DOHH2 (cell line): ENCODE results near the gene TMEFF2.

Experiments
- CTCF ChIP-seq: fragments of 200-600 bp; sonication (generic); IDR thresholded peaks from one replicate; pipeline ENCODE4 v1.5.1; 2014; ENCODE audit warnings: antibody characterized with exemption, mild to moderate bottlenecking, low read depth, low read length; ENCODE audit not compliant: poor library complexity, severe bottlenecking
- EZH2phosphoT487 ChIP-seq: fragments of 200-600 bp; sonication (generic); IDR thresholded peaks from 2 replicates; pipeline ENCODE4 v1.6.1; 2017; ENCODE audit warnings: borderline replicate concordance, mild to moderate bottlenecking, antibody characterized with exemption, low read length, moderate library complexity, mixed read lengths

GRCh38 chr2:192013211-192013610, 181.5 kb downstream of the TMEFF2 start:
- TF ChIP-seq EZH2phosphoT487 (no peak), CTCF (no peak)
